ENCODE measurements around the gene ADRB2. TPM values are rescaled to one million over a fixed set of nuclear protein-coding genes. Genes with fewer than 3 reads are reported as not detected.

Gene ADRB2
- total RNA-seq, 1 donor from 2014 or later, result 0.12 TPM

Other genes starting within 250 kb of the ADRB2 start
- gene HTR4, start 172.1 kb upstream of the ADRB2 start, total RNA-seq, result not detected in 2 replicates
- 1.4 and 2.1 TPM in 2 replicates for gene SH3TC2, start 236.5 kb downstream of the ADRB2 start, total RNA-seq

Measured in progenitor cell of endocrine pancreas (in vitro differentiated cells).